Osteocyte (in vitro differentiated cells): ENCODE measurements around the gene CYP2S1. TPM values are rescaled to one million over a fixed set of nuclear protein-coding genes. Genes with fewer than 3 reads are reported as not detected.

Source experiments
- DNase-seq: peaks from one replicate; pipeline ENCODE4 v3.0.0; 2021; ENCODE audit warnings: mixed read lengths; ENCODE audit not compliant: unreplicated experiment; ENCODE audit errors: extremely low spot score
- H3K27ac Mint-ChIP-seq: one replicate; pipeline ENCODE4 v1.8.0; 2021; ENCODE audit warnings: mild to moderate bottlenecking, mixed read lengths; ENCODE audit not compliant: unreplicated experiment
- H3K27me3 Mint-ChIP-seq: one replicate; pipeline ENCODE4 v1.8.0; 2021; ENCODE audit warnings: mixed read lengths; ENCODE audit not compliant: unreplicated experiment
- H3K36me3 Mint-ChIP-seq: one replicate; pipeline ENCODE4 v1.8.0; 2021; ENCODE audit warnings: mixed read lengths; ENCODE audit not compliant: unreplicated experiment
- H3K4me1 Mint-ChIP-seq: one replicate; pipeline ENCODE4 v1.8.0; 2021; ENCODE audit warnings: mixed read lengths; ENCODE audit not compliant: unreplicated experiment
- H3K4me3 Mint-ChIP-seq: one replicate; pipeline ENCODE4 v1.8.0; 2021; ENCODE audit warnings: mild to moderate bottlenecking, moderate library complexity, mixed read lengths; ENCODE audit not compliant: unreplicated experiment
- H3K9me3 Mint-ChIP-seq: one replicate; pipeline ENCODE4 v1.8.0; 2021; ENCODE audit warnings: mixed read lengths; ENCODE audit not compliant: unreplicated experiment
- CTCF ChIP-seq: fragments of 200-600 bp; sonication (generic); IDR thresholded peaks from 2 replicates; pipeline ENCODE4 v1.5.0; 2021; ENCODE audit warnings: antibody characterized with exemption, mild to moderate bottlenecking, moderate library complexity
- total RNA-seq: library from RNA; stranded (reverse); gene quantifications from 2 replicates; pipeline ENCODE4 v1.2.1, GENCODE V29; 2021

Gene CYP2S1
- total RNA-seq, 1 donor from 2014 or later: not detected

GRCh38 chr19:41220811-41221210, 27.8 kb downstream of the CYP2S1 start:
- no peak for TF ChIP-seq CTCF
- Mint-ChIP-seq H3K36me3 (peaks cover 11% of the 10 kb centered on the region), H3K4me1 (peaks cover 71% of the 10 kb centered on the region), H3K27ac (peak overlapping the region; percentile 96), H3K4me3 (peak overlapping the region; percentile 94), H3K9me3 (no peaks in the 10 kb centered on the region), H3K27me3 (no peaks in the 10 kb centered on the region)
- no peak for DNase-seq

DNA sequence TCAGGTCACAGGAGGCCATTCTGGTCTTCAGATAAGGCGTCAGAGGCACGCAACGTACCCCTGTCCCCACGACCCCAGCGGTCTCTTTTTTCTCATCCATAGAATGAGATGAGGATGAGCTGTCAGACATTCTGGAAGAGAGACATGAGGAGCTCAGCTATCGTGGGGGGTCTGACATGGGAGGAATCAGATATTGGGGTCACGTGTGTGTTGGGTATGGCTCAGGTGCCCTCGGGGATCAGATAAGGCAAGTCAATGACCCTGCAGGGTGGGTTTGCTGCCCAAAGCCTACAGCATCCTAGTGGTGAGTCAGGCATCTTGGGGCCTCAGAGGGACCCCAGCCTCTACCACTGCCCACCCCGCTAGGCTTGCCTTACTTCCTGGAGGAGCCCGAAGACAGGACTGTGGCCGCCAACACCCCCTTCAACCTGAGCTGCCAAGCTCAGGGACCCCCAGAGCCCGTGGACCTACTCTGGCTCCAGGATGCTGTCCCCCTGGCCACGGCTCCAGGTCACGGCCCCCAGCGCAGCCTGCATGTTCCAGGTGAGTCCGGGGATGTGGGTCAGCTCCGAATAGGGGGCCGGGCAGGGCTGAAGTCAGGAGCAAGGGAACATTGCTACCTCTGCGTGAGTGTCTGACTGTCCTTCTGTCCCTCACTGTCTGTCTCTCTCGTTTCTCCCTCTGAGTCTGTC, 28.6 kb downstream of the CYP2S1 start:
- TF ChIP-seq CTCF: no peak
- no peak for DNase-seq
- Mint-ChIP-seq H3K4me3 (peak overlapping the region; percentile 94), H3K36me3 (peaks cover 11% of the 10 kb centered on the region), H3K9me3 (no peaks in the 10 kb centered on the region), H3K27ac (peak overlapping the region; percentile 96), H3K27me3 (no peaks in the 10 kb centered on the region), H3K4me1 (peaks cover 74% of the 10 kb centered on the region)

- TF ChIP-seq CTCF: no peak
- no peak for DNase-seq
- H3K9me3 Mint-ChIP-seq: no peaks in the 10 kb centered on the region
- H3K27me3 Mint-ChIP-seq: no peaks in the 10 kb centered on the region
- H3K4me1 Mint-ChIP-seq: peaks cover 77% of the 10 kb centered on the region
- peak overlapping the region; percentile 92 for H3K27ac Mint-ChIP-seq
- H3K4me3 Mint-ChIP-seq: peak overlapping the region; percentile 65
- H3K36me3 Mint-ChIP-seq: peaks cover 11% of the 10 kb centered on the region
These were observed 29.2 kb downstream of the CYP2S1 start for GRCh38 chr19:41222240-41222639.

- DNase-seq: no peak
- H3K36me3 Mint-ChIP-seq: peaks cover 18% of the 10 kb centered on the region
These were observed 30.6 kb downstream of the CYP2S1 start for GRCh38 chr19:41223431-41224234.

More at GRCh38 chr19:41223431-41224234, 30.6 kb downstream of the CYP2S1 start:
- TF ChIP-seq CTCF: no peak
- Mint-ChIP-seq H3K4me3 (peak overlapping the region; percentile 65), H3K27me3 (no peaks in the 10 kb centered on the region), H3K27ac (peak overlapping the region; percentile 92), H3K4me1 (peaks cover 79% of the 10 kb centered on the region), H3K9me3 (no peaks in the 10 kb centered on the region)
